ENCODE data around the gene SLC35G6. TPM values are rescaled to one million over a fixed set of nuclear protein-coding genes. Genes with fewer than 3 reads are reported as not detected.
A peak's percentile ranks its signal among the peaks of the same experiment; 100 is the strongest.

Gene SLC35G6
- total and polyA plus RNA-seq, 4 donors, result not detected

DNA sequence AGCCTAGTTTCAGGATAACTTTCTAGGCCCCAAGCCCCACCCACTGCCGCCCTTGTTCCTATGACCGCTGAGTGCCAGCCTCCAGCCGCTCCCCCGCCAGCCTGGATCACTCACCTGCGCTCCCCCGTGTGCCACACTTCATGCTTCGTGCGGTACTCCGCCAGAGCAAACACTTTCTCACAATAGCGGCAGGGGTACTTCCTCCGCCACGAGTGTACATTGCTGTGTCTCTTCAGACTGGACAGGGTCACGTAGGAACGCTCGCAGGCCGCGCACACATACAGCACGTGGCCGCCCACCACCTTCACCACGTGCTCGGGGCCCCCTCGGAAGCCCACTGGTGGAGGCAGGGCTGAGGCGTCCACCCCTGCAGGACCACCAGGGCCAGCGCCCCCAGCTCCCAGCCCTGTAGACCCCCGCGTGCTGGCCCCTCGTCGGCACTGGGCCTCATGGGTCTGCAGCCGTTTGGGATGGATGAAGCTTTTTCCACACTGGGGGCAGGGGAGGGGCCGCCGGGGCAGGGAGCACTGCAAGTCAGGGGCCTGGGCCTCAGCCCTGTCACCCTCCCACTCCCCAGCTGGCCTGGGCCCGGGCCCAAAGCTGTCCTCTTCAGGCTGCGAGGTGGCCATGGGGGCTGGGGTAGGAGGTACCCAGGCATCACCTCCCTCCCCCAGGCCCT, 15.5 kb upstream of the SLC35G6 start:
- H3K36me3 ChIP-seq (ENCODE audit: control insufficient read depth in 4 of 4, insufficient read depth in 3 of 4, low read depth in 1 of 4, low read length in 3 of 4), result peaks cover 0 to 12% (median 3%) of the 10 kb centered on the region in 4 donors
- TF ChIP-seq NR2F2 (IDR thresholded peaks at IDR 0.05) (no peak), TAF1 (conservative IDR thresholded peaks at IDR 0.05) (no peak), MAX (IDR thresholded peaks at IDR 0.05) (no peak)
- TF ChIP-seq, protein P1, sequence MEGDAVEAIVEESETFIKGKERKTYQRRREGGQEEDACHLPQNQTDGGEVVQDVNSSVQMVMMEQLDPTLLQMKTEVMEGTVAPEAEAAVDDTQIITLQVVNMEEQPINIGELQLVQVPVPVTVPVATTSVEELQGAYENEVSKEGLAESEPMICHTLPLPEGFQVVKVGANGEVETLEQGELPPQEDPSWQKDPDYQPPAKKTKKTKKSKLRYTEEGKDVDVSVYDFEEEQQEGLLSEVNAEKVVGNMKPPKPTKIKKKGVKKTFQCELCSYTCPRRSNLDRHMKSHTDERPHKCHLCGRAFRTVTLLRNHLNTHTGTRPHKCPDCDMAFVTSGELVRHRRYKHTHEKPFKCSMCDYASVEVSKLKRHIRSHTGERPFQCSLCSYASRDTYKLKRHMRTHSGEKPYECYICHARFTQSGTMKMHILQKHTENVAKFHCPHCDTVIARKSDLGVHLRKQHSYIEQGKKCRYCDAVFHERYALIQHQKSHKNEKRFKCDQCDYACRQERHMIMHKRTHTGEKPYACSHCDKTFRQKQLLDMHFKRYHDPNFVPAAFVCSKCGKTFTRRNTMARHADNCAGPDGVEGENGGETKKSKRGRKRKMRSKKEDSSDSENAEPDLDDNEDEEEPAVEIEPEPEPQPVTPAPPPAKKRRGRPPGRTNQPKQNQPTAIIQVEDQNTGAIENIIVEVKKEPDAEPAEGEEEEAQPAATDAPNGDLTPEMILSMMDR (IDR thresholded peaks at IDR 0.05; ENCODE audit: low read depth, low read length, missing input control), result no peak
- H3K4me3 ChIP-seq (ENCODE audit: low read depth in 1 of 3, low read length in 3 of 3), result no peak overlapping the region
- H3K9ac ChIP-seq (ENCODE audit: low read depth in 1 of 2, low read length in 2 of 2), result no peak overlapping the region
- peaks cover 0 to 20% (median 11%) of the 10 kb centered on the region in 4 donors for H3K4me1 ChIP-seq (ENCODE audit: control insufficient read depth in 4 of 4, insufficient read depth in 4 of 4, low read length in 3 of 4)
- no peaks in the 10 kb centered on the region for H3K9me3 ChIP-seq (ENCODE audit: control insufficient read depth in 4 of 4, low read length in 3 of 4)
- H3K27me3 ChIP-seq (ENCODE audit: control insufficient read depth in 4 of 4, insufficient read depth in 4 of 4, low read length in 3 of 4), result no peaks in the 10 kb centered on the region
- DNase-seq (ENCODE audit: low spot score), result no peak
- no peak overlapping the region for H3K27ac ChIP-seq (ENCODE audit: low read depth in 1 of 2, low read length in 2 of 2)
- WGBS, result 95% methylated on average over 33 of the region's 33 CpGs

- Histone ChIP-seq H3K27me3 (ENCODE audit: control insufficient read depth in 4 of 4, insufficient read depth in 4 of 4, low read length in 3 of 4) (no peaks in the 10 kb centered on the region), H3K36me3 (ENCODE audit: control insufficient read depth in 4 of 4, insufficient read depth in 3 of 4, low read depth in 1 of 4, low read length in 3 of 4) (peaks cover 0 to 12% (median 3%) of the 10 kb centered on the region in 4 donors), H3K4me3 (ENCODE audit: low read depth in 1 of 3, low read length in 3 of 3) (no peak overlapping the region), H3K9ac (ENCODE audit: low read depth in 1 of 2, low read length in 2 of 2) (no peak overlapping the region), H3K9me3 (ENCODE audit: control insufficient read depth in 4 of 4, low read length in 3 of 4) (no peaks in the 10 kb centered on the region), H3K4me1 (ENCODE audit: control insufficient read depth in 4 of 4, insufficient read depth in 4 of 4, low read length in 3 of 4) (peaks cover 0 to 20% (median 12%) of the 10 kb centered on the region in 4 donors), H3K27ac (ENCODE audit: low read depth in 1 of 2, low read length in 2 of 2) (peak overlapping the region; percentile 55 to 70)
- TF ChIP-seq SP1 (IDR thresholded peaks at IDR 0.05), result no peak
- TF ChIP-seq HNF4A (conservative IDR thresholded peaks at IDR 0.05), result no peak
- TF ChIP-seq TAF1 (conservative IDR thresholded peaks at IDR 0.05), result no peak
- TF ChIP-seq, protein P1 (IDR thresholded peaks at IDR 0.05; ENCODE audit: low read depth, low read length, missing input control), result no peak
- DNase-seq (ENCODE audit: low spot score), result no peak
- 86% methylated on average over 9 of the region's 9 CpGs for WGBS
These were observed 15.0 kb upstream of the SLC35G6 start for GRCh38 chr17:7466318-7466638.

GRCh38 chr17:7466639-7467341, 14.5 kb upstream of the SLC35G6 start:
- no peaks in the 10 kb centered on the region for H3K9me3 ChIP-seq (ENCODE audit: control insufficient read depth in 4 of 4, low read length in 3 of 4)
- TF ChIP-seq HNF4A (conservative IDR thresholded peaks at IDR 0.05) (peak in 1 of 2 donors; percentile 29), RXRA (IDR thresholded peaks at IDR 0.05) (peak; percentile 23 to 74), MAX (IDR thresholded peaks at IDR 0.05) (no peak), FOXA1 (IDR thresholded peaks at IDR 0.05) (no peak), NR2F2 (IDR thresholded peaks at IDR 0.05) (peak; percentile 100), YY1 (IDR thresholded peaks at IDR 0.05) (peak; percentile 92)
- H3K9ac ChIP-seq (ENCODE audit: low read depth in 1 of 2, low read length in 2 of 2), result no peak overlapping the region
- H3K27me3 ChIP-seq (ENCODE audit: control insufficient read depth in 4 of 4, insufficient read depth in 4 of 4, low read length in 3 of 4), result no peaks in the 10 kb centered on the region
- H3K4me3 ChIP-seq (ENCODE audit: low read depth in 1 of 3, low read length in 3 of 3), result no peak overlapping the region
- peaks cover 0 to 12% (median 3%) of the 10 kb centered on the region in 4 donors for H3K36me3 ChIP-seq (ENCODE audit: control insufficient read depth in 4 of 4, insufficient read depth in 3 of 4, low read depth in 1 of 4, low read length in 3 of 4)
- DNase-seq (ENCODE audit: low spot score), result peak; percentile 55
- H3K4me1 ChIP-seq (ENCODE audit: control insufficient read depth in 4 of 4, insufficient read depth in 4 of 4, low read length in 3 of 4), result peaks cover 0 to 20% (median 12%) of the 10 kb centered on the region in 4 donors
- 87% methylated on average over 16 of the region's 16 CpGs for WGBS
- peak overlapping the region; percentile 55 to 70 for H3K27ac ChIP-seq (ENCODE audit: low read depth in 1 of 2, low read length in 2 of 2)

Measured in liver (tissue), 9 donors.